Measurements from ENCODE around the gene DSTN. TPM values are rescaled to one million over a fixed set of nuclear protein-coding genes. Genes with fewer than 3 reads are reported as not detected.
"Not testable (repeated sequence)": the region's sequence is repeated elsewhere in the genome, so short reads cannot be mapped to it uniquely, and the experiment has no call there.

The DSTN gene
- polyA plus RNA-seq, 1 donor: 304 TPM

DNA sequence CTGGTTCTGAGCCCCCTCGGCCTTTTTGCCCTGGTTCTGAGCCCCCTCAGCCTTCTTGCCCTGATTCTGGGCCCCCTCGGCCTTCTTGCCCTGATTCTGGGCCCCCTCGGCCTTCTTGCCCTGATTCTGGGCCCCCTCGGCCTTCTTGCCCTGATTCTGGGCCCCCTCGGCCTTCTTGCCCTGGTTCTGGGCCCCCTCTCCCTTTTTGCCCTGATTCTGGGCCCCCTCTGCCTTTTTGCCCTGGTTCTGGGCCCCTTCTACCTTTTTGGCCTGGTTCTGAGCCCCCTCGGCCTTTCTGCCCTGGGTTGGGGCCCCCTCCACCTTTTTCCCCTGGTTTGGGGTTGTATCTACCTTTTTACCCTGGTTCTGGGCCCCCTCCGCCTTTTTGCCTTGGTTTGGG is 89.5 kb downstream of the DSTN start:
- H3K4me1 ChIP-seq (ENCODE audit: control insufficient read depth, insufficient read depth, low read length): peaks cover 26% of the 10 kb centered on the region
- 100% methylated on average over 2 of the region's 7 CpGs for WGBS (ENCODE audit: insufficient coverage, low lambda C conversion rate)
- not testable (repeated sequence) for H3K9me3 ChIP-seq (ENCODE audit: control insufficient read depth, low read depth, low read length); DNase-seq; H3K4me3 ChIP-seq (ENCODE audit: low read length); H3K27me3 ChIP-seq (ENCODE audit: control insufficient read depth, insufficient read depth, low read length)
- peaks cover 67% of the 10 kb centered on the region for H3K36me3 ChIP-seq (ENCODE audit: control insufficient read depth, insufficient read depth, low read length)
- H3K27ac ChIP-seq (ENCODE audit: low read length): peak overlapping the region; percentile 32

Other genes starting within 250 kb of the DSTN start
- gene BFSP1, start 38.7 kb upstream of the DSTN start, polyA plus RNA-seq: 1.1 TPM
- 175 TPM for gene RRBP1, start 112.2 kb downstream of the DSTN start, polyA plus RNA-seq
- not detected for gene BANF2, start 129.9 kb downstream of the DSTN start, polyA plus RNA-seq